ENCODE data around the gene TEX51.

The TEX51 gene

GRCh38 chr2:126949775-126950174, 51.1 kb downstream of the TEX51 start:
- H3K79me2 ChIP-seq (ENCODE audit: low read length): no peaks in the 10 kb centered on the region
- H3K4me1 ChIP-seq (ENCODE audit: low read length): no peaks in the 10 kb centered on the region
- H3K4me2 ChIP-seq (ENCODE audit: low read length): no peak overlapping the region
- H2AFZ ChIP-seq (ENCODE audit: low read depth, low read length): no peak overlapping the region
- no peak overlapping the region for H3K9ac ChIP-seq (ENCODE audit: low read length)
- no peaks in the 10 kb centered on the region; the same call in 1 of the 2 replicates for H3K27me3 ChIP-seq (ENCODE audit: low read depth, low read length)
- TF ChIP-seq EZH2phosphoT487 (IDR thresholded peaks at IDR 0.05; ENCODE audit: low read depth) (no peak), CTCF (IDR thresholded peaks at IDR 0.05; ENCODE audit: low read depth, low read length) (no peak)
- H3K9me3 ChIP-seq (ENCODE audit: insufficient read depth, low read length): no peaks in the 10 kb centered on the region; the same call in 1 of the 2 replicates
- H3K4me3 ChIP-seq (ENCODE audit: low read length): no peak overlapping the region
- no peaks in the 10 kb centered on the region for H3K36me3 ChIP-seq (replicated peaks; ENCODE audit: low read depth, low read length)
- H3K27ac ChIP-seq (ENCODE audit: low read length): no peak overlapping the region
- no peaks in the 10 kb centered on the region for H4K20me1 ChIP-seq (ENCODE audit: insufficient read depth, low read length)

GRCh38 chr2:126950504-126950903, 51.8 kb downstream of the TEX51 start:
- Histone ChIP-seq H3K4me3 (ENCODE audit: low read length) (no peak overlapping the region), H3K36me3 (replicated peaks; ENCODE audit: low read depth, low read length) (no peaks in the 10 kb centered on the region), H3K4me2 (ENCODE audit: low read length) (no peak overlapping the region), H4K20me1 (ENCODE audit: insufficient read depth, low read length) (no peaks in the 10 kb centered on the region), H3K79me2 (ENCODE audit: low read length) (no peaks in the 10 kb centered on the region), H3K9me3 (ENCODE audit: insufficient read depth, low read length) (no peaks in the 10 kb centered on the region; the same call in 1 of the 2 replicates), H3K4me1 (ENCODE audit: low read length) (no peaks in the 10 kb centered on the region), H2AFZ (ENCODE audit: low read depth, low read length) (no peak overlapping the region), H3K9ac (ENCODE audit: low read length) (no peak overlapping the region), H3K27ac (ENCODE audit: low read length) (no peak overlapping the region), H3K27me3 (ENCODE audit: low read depth, low read length) (no peaks in the 10 kb centered on the region; the same call in 1 of the 2 replicates)
- TF ChIP-seq CTCF (IDR thresholded peaks at IDR 0.05; ENCODE audit: low read depth, low read length): no peak
- TF ChIP-seq EZH2phosphoT487 (IDR thresholded peaks at IDR 0.05; ENCODE audit: low read depth): no peak

All from OCI-LY3 (cell line).